ENCODE measurements around the gene EMX1. TPM values are rescaled to one million over a fixed set of nuclear protein-coding genes. Genes with fewer than 3 reads are reported as not detected.

The EMX1 gene
- total RNA-seq, 1 donor from 2014 or later, result 2.6 TPM

DNA sequence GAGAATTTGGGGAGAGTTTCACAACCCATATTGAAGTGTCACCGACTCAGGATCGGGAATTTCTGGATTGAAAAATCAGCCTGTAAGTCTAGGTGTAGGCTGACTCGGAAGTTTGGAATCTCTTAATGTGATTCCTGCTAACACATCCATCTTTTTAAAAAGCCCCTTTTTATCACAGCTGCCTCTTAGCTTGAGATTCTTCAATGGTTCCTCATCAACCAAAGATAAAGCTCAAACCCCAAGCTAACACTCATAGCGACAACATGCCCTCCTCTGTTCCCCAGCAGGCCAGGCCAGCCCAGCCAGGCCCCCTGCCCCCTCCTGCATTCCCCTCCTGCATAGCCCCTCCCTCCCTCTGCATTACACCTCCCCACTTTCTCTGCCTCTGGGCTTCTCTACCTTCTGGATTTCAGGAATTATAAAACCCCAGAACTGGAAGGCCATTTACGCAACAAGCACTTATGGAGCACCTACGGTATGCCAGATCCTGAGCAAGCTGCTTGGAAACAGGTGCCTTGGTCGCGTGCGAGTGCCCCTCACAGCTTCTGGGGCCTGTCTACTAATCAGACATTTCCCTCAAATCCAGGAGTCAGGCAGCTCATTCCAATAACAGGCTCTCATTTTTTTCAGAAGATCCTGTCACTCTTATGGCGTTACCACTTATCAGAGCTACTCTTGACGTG, 63.4 kb downstream of the EMX1 start:
- peak; percentile 45 for DNase-seq (ENCODE audit: low read depth)
- Histone ChIP-seq H3K4me3 (ENCODE audit: low read depth, low read length) (no peak overlapping the region), H3K27me3 (ENCODE audit: control insufficient read depth, insufficient read depth, low read length) (no peaks in the 10 kb centered on the region), H3K36me3 (ENCODE audit: control insufficient read depth, insufficient read depth, low read length) (no peaks in the 10 kb centered on the region)
- no peak for TF ChIP-seq CTCF (IDR thresholded peaks at IDR 0.05; ENCODE audit: insufficient read depth, low read length, poor library complexity, severe bottlenecking)

GRCh38 chr2:72981536-72981935, 64.2 kb downstream of the EMX1 start:
- Histone ChIP-seq H3K36me3 (ENCODE audit: control insufficient read depth, insufficient read depth, low read length) (no peaks in the 10 kb centered on the region), H3K4me3 (ENCODE audit: low read depth, low read length) (no peak overlapping the region), H3K27me3 (ENCODE audit: control insufficient read depth, insufficient read depth, low read length) (no peaks in the 10 kb centered on the region)
- DNase-seq (ENCODE audit: low read depth), result no peak
- TF ChIP-seq CTCF (IDR thresholded peaks at IDR 0.05; ENCODE audit: insufficient read depth, low read length, poor library complexity, severe bottlenecking), result no peak

GRCh38 chr2:72982219-72982618, 64.9 kb downstream of the EMX1 start:
- no peak for TF ChIP-seq CTCF (IDR thresholded peaks at IDR 0.05; ENCODE audit: insufficient read depth, low read length, poor library complexity, severe bottlenecking)
- no peaks in the 10 kb centered on the region for H3K27me3 ChIP-seq (ENCODE audit: control insufficient read depth, insufficient read depth, low read length)
- H3K36me3 ChIP-seq (ENCODE audit: control insufficient read depth, insufficient read depth, low read length), result no peaks in the 10 kb centered on the region
- H3K4me3 ChIP-seq (ENCODE audit: low read depth, low read length), result no peak overlapping the region
- DNase-seq (ENCODE audit: low read depth), result no peak

DNA sequence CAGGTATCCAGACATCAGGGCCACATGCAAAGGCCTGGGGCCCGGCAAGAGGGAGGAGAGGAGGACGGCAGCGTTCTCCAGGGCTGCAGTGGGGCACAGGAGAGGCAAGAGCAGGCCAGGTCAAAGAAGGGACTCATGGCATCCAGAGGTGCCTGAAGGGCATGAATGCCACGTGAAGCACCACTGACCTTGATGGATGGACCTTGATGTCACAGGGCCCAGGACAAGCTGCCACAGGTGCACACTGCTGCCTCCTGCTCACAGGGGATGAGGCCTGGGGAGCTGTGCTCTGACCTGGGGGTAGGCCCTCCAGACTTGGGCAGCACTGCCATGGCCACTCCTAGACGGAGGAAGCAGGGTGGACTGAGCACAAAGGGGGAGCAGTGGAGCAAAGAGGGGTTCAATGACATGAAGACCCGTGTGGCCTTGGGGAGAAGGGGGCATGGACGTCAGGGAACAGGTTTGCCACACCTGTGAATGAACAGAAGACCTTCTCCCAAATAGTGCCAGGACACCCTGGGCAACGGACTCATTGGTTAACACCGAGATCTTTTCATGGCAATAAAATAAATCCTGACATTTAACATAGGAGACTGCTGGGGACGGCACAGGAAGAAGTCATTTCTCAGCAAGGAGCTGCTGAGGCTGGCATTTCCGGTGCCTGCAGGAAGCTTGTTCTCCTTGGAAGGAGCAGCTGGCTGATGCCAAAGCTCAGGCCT, 65.6 kb downstream of the EMX1 start:
- TF ChIP-seq CTCF (IDR thresholded peaks at IDR 0.05; ENCODE audit: insufficient read depth, low read length, poor library complexity, severe bottlenecking), result no peak
- Histone ChIP-seq H3K36me3 (ENCODE audit: control insufficient read depth, insufficient read depth, low read length) (no peaks in the 10 kb centered on the region), H3K27me3 (ENCODE audit: control insufficient read depth, insufficient read depth, low read length) (no peaks in the 10 kb centered on the region)

DNA sequence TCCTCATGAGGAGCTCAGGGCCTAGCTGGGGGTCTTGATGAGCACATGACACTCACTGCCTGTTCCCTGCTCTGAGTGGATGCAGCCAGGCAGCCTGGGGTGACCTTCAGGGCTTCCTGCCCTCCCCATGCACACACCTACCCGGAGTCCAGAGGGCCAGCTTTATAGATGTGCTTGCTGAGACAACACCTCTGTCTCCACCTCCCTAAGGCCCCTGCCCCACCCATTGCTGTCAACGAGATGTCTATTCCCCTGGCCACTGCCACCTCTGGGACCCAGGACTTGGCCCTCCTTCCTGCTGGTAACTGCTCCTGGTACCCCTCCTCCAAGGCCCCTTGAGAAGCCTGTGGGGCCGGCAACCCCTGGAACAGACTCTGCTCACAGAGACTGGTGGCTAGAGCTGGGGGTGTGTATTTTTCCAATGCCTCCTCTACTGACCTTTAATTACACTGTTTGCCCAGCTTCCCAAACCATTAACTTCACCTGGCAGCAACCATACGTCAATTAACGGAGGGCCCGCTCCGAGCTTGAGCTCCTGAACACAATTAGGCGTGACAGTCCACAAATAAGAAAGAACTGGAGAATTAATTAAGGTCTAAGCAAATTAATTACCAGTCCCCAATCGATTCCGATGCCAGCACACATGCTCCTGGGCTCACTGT, 66.3 kb downstream of the EMX1 start:
- Histone ChIP-seq H3K27me3 (ENCODE audit: control insufficient read depth, insufficient read depth, low read length) (no peaks in the 10 kb centered on the region), H3K4me3 (ENCODE audit: low read depth, low read length) (no peak overlapping the region), H3K36me3 (ENCODE audit: control insufficient read depth, insufficient read depth, low read length) (no peaks in the 10 kb centered on the region)
- no peak for DNase-seq (ENCODE audit: low read depth)
- TF ChIP-seq CTCF (IDR thresholded peaks at IDR 0.05; ENCODE audit: insufficient read depth, low read length, poor library complexity, severe bottlenecking), result no peak

More for the DNA sequence above, 65.6 kb downstream of the EMX1 start:
- no peak for DNase-seq (ENCODE audit: low read depth)
- H3K4me3 ChIP-seq (ENCODE audit: low read depth, low read length), result no peak overlapping the region
